HAP-1 (cell line): ENCODE measurements around the gene MEP1B.
"Not testable (repeated sequence)": the region's sequence is repeated elsewhere in the genome, so short reads cannot be mapped to it uniquely, and the experiment has no call there.

Experiments used
- DNase-seq, 2 experiments: peaks; one replicate each; pipeline ENCODE4 v3.0.0-alpha.2; 2016 to 2020; ENCODE audit warnings: low spot score in 2 of 2
- H3K27me3 ChIP-seq: fragments of 250-450 bp; sonication (Bioruptor Pico); 2 replicates; pipeline ENCODE4 v1.5.1; 2020; ENCODE audit warnings: low read depth, mild to moderate bottlenecking, moderate library complexity
- H3K36me3 ChIP-seq: fragments of 250-450 bp; sonication (Bioruptor Pico); replicated peaks from 2 replicates; pipeline ENCODE4 v1.5.1; 2020; ENCODE audit warnings: mild to moderate bottlenecking
- H3K4me1 ChIP-seq: fragments of 250-450 bp; sonication (Bioruptor Pico); 2 replicates; pipeline ENCODE4 v1.5.1; 2020; ENCODE audit warnings: mild to moderate bottlenecking
- H3K4me3 ChIP-seq: fragments of 250-450 bp; sonication (Bioruptor Pico); 2 replicates; pipeline ENCODE4 v1.5.1; 2020; ENCODE audit warnings: mild to moderate bottlenecking, moderate library complexity
- H3K9me3 ChIP-seq: fragments of 250-450 bp; sonication (Bioruptor Pico); 2 replicates; pipeline ENCODE4 v1.5.1; 2020; ENCODE audit warnings: mild to moderate bottlenecking, moderate library complexity
- in situ Hi-C: fragments of 300-500 bp; cut with MboI; formaldehyde crosslinking; loops from 3 replicates; pipeline ENCODE4 v1.14.3; 2020; ENCODE audit warnings: low sequenced_read_pairs, inconsistent platforms, mixed read lengths

MEP1B gene

GRCh38 chr18:32183503-32183902, 6.3 kb upstream of the MEP1B start:
- Histone ChIP-seq H3K4me1 (no peaks in the 10 kb centered on the region), H3K27me3 (peaks cover 2% of the 10 kb centered on the region; the same call in 1 of the 2 replicates)
- in situ Hi-C loops: no loop called here

GRCh38 chr18:32190209-32190608, 370 bp downstream of the MEP1B start:
- Histone ChIP-seq H3K9me3 (no peaks in the 10 kb centered on the region), H3K4me3 (no peak overlapping the region), H3K36me3 (no peaks in the 10 kb centered on the region), H3K27me3 (peaks cover 2% of the 10 kb centered on the region; the same call in 1 of the 2 replicates), H3K4me1 (no peaks in the 10 kb centered on the region)
- in situ Hi-C loops: no loop called here
- DNase-seq: no peak

More at GRCh38 chr18:32183503-32183902, 6.3 kb upstream of the MEP1B start:
- no peaks in the 10 kb centered on the region for H3K36me3 ChIP-seq
- no peaks in the 10 kb centered on the region for H3K9me3 ChIP-seq
- DNase-seq: no peak
- H3K4me3 ChIP-seq: no peak overlapping the region

GRCh38 chr18:32195881-32196815, 6.3 kb downstream of the MEP1B start:
- no peaks in the 10 kb centered on the region for H3K4me1 ChIP-seq
- no peaks in the 10 kb centered on the region for H3K36me3 ChIP-seq
- DNase-seq: no peak
- in situ Hi-C loops: no loop called here
- no peak overlapping the region for H3K4me3 ChIP-seq
- H3K27me3 ChIP-seq: no peaks in the 10 kb centered on the region
- H3K9me3 ChIP-seq: no peaks in the 10 kb centered on the region

- Histone ChIP-seq H3K9me3 (no peaks in the 10 kb centered on the region), H3K4me3 (no peak overlapping the region), H3K27me3 (peaks cover 3% of the 10 kb centered on the region; the same call in 1 of the 2 replicates), H3K4me1 (no peaks in the 10 kb centered on the region), H3K36me3 (no peaks in the 10 kb centered on the region)
- DNase-seq: peak in 1 of 2 experiments; percentile 24
- in situ Hi-C loops: no loop called here
Observed at GRCh38 chr18:32200766-32201165, 10.9 kb downstream of the MEP1B start.

- H3K27me3 ChIP-seq: peaks cover 3% of the 10 kb centered on the region; the same call in 1 of the 2 replicates
- DNase-seq: no peak
- no peak overlapping the region for H3K4me3 ChIP-seq
- no peaks in the 10 kb centered on the region for H3K36me3 ChIP-seq
- no peaks in the 10 kb centered on the region for H3K4me1 ChIP-seq
- no peaks in the 10 kb centered on the region for H3K9me3 ChIP-seq
- in situ Hi-C loops: no loop called here
Observed at GRCh38 chr18:32201948-32202672, 12.3 kb downstream of the MEP1B start.

- no peak for DNase-seq
- Histone ChIP-seq H3K36me3 (no peaks in the 10 kb centered on the region), H3K27me3 (peaks cover 3% of the 10 kb centered on the region; the same call in 1 of the 2 replicates), H3K4me1 (no peaks in the 10 kb centered on the region), H3K4me3 (no peak overlapping the region), H3K9me3 (no peaks in the 10 kb centered on the region)
- in situ Hi-C loops: no loop called here
Observed at GRCh38 chr18:32208023-32208422, 18.2 kb downstream of the MEP1B start.

- Histone ChIP-seq H3K9me3 (no peaks in the 10 kb centered on the region), H3K27me3 (peaks cover 3% of the 10 kb centered on the region; the same call in 1 of the 2 replicates), H3K4me1 (no peaks in the 10 kb centered on the region), H3K36me3 (no peaks in the 10 kb centered on the region), H3K4me3 (no peak overlapping the region)
- in situ Hi-C loops: no loop called here
- no peak for DNase-seq
Observed at GRCh38 chr18:32208577-32208976, 18.7 kb downstream of the MEP1B start.

- peaks cover 3% of the 10 kb centered on the region; the same call in 1 of the 2 replicates for H3K27me3 ChIP-seq
- no peak overlapping the region for H3K4me3 ChIP-seq
- H3K4me1 ChIP-seq: no peaks in the 10 kb centered on the region
- no peak for DNase-seq
- H3K9me3 ChIP-seq: no peaks in the 10 kb centered on the region
- in situ Hi-C loops: no loop called here
- H3K36me3 ChIP-seq: no peaks in the 10 kb centered on the region
Observed at GRCh38 chr18:32209685-32210445, 20.0 kb downstream of the MEP1B start.

- DNase-seq: no peak
- Histone ChIP-seq H3K4me1 (no peaks in the 10 kb centered on the region), H3K36me3 (no peaks in the 10 kb centered on the region), H3K27me3 (no peaks in the 10 kb centered on the region), H3K9me3 (no peaks in the 10 kb centered on the region), H3K4me3 (no peak overlapping the region)
- in situ Hi-C loops: no loop called here
Observed at GRCh38 chr18:32213693-32214092, 23.9 kb downstream of the MEP1B start.

GRCh38 chr18:32216390-32216789, 26.6 kb downstream of the MEP1B start:
- Histone ChIP-seq H3K27me3 (no peaks in the 10 kb centered on the region), H3K9me3 (no peaks in the 10 kb centered on the region), H3K4me1 (no peaks in the 10 kb centered on the region), H3K36me3 (no peaks in the 10 kb centered on the region), H3K4me3 (no peak overlapping the region)
- no peak for DNase-seq
- in situ Hi-C loops: no loop called here

GRCh38 chr18:32219431-32220018, 29.7 kb downstream of the MEP1B start:
- Histone ChIP-seq H3K4me3 (no peak overlapping the region), H3K9me3 (no peaks in the 10 kb centered on the region), H3K27me3 (no peaks in the 10 kb centered on the region), H3K4me1 (no peaks in the 10 kb centered on the region), H3K36me3 (no peaks in the 10 kb centered on the region)
- in situ Hi-C loops: no loop called here
- no peak for DNase-seq

GRCh38 chr18:32233348-32233747, 43.5 kb downstream of the MEP1B start:
- H3K4me3 ChIP-seq, in situ Hi-C loops: not testable (repeated sequence)

GRCh38 chr18:32237049-32237448, 47.2 kb downstream of the MEP1B start:
- no peaks in the 10 kb centered on the region for H3K4me1 ChIP-seq
- DNase-seq: no peak
- no peaks in the 10 kb centered on the region for H3K36me3 ChIP-seq
- in situ Hi-C loops: no loop called here
- H3K9me3 ChIP-seq: no peaks in the 10 kb centered on the region
- no peak overlapping the region for H3K4me3 ChIP-seq
- H3K27me3 ChIP-seq: no peaks in the 10 kb centered on the region

More at GRCh38 chr18:32233348-32233747, 43.5 kb downstream of the MEP1B start:
- not testable (repeated sequence) for H3K27me3 ChIP-seq, H3K4me1 ChIP-seq, DNase-seq, H3K36me3 ChIP-seq, H3K9me3 ChIP-seq
